ENCODE data around the gene PDZD4. TPM values are rescaled to one million over a fixed set of nuclear protein-coding genes. Genes with fewer than 3 reads are reported as not detected.

The PDZD4 gene
- total and polyA plus RNA-seq, 9 donors: 1.6 to 6.3 (median 3.8) TPM

DNA sequence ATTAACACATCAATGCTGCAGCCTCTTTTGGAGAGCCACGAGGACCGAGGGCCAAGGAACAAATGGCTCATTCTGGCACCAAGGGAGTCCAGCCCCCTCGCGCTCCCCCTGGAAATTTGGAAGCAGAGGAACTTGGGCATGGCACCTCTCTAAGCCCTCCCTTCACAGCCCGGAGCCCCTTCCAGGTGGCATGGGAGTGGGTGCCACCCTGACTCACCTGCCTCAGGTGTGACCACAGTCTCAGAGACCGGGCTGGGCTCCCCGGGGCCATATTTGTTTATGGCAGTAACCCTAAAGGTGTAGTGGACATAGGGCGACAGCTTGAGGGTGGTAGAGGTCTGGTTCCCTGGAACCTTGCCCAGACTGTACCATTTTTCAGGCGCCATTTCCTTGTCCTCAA lies 36.8 kb upstream of the PDZD4 start:
- 70% methylated on average over 6 of the region's 9 CpGs for WGBS (ENCODE audit: insufficient coverage)
- Histone ChIP-seq H3K27ac (ENCODE audit: low read length) (no peak overlapping the region), H3K4me3 (ENCODE audit: low read length) (no peak overlapping the region), H3K4me1 (ENCODE audit: control insufficient read depth, insufficient read depth, low read length) (no peaks in the 10 kb centered on the region), H3K27me3 (ENCODE audit: control insufficient read depth, insufficient read depth, low read length) (peaks cover 61% of the 10 kb centered on the region), H3K9me3 (replicated peaks; ENCODE audit: control insufficient read depth, low read depth, low read length) (no peaks in the 10 kb centered on the region), H3K36me3 (ENCODE audit: control insufficient read depth, insufficient read depth, low read length) (no peaks in the 10 kb centered on the region)
- no peak for DNase-seq

GRCh38 chrX:153866302-153867019 lies 36.1 kb upstream of the PDZD4 start:
- no peaks in the 10 kb centered on the region for H3K36me3 ChIP-seq (ENCODE audit: control insufficient read depth, insufficient read depth, low read length)
- H3K27ac ChIP-seq (ENCODE audit: low read length): no peak overlapping the region
- H3K4me1 ChIP-seq (ENCODE audit: control insufficient read depth, insufficient read depth, low read length): no peaks in the 10 kb centered on the region
- no peak overlapping the region for H3K4me3 ChIP-seq (ENCODE audit: low read length)
- H3K27me3 ChIP-seq (ENCODE audit: control insufficient read depth, insufficient read depth, low read length): peaks cover 62% of the 10 kb centered on the region
- no peaks in the 10 kb centered on the region for H3K9me3 ChIP-seq (replicated peaks; ENCODE audit: control insufficient read depth, low read depth, low read length)
- DNase-seq: no peak
- WGBS (ENCODE audit: insufficient coverage): 86% methylated on average over 18 of the region's 22 CpGs

DNA sequence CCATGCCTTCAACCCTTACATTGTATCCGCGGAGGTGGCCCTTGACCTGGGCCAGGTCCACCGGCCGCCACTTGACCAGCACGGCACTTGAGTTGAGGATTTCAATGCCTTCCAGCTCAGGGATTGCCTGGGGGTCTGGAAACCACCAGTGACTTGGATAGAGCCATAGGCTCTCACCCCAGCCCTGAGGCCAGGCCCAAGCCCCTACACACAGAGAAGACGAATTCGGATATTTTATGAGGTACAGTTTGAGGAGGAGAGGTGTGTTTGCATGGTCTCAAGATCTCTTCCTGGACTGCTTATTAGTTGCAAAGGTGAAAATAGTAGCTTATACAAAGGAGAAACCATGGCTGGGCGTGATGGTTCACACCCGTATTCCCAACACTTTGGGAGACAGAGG lies 35.3 kb upstream of the PDZD4 start:
- Histone ChIP-seq H3K36me3 (ENCODE audit: control insufficient read depth, insufficient read depth, low read length) (no peaks in the 10 kb centered on the region), H3K4me3 (ENCODE audit: low read length) (no peak overlapping the region), H3K27me3 (ENCODE audit: control insufficient read depth, insufficient read depth, low read length) (peaks cover 61% of the 10 kb centered on the region), H3K4me1 (ENCODE audit: control insufficient read depth, insufficient read depth, low read length) (no peaks in the 10 kb centered on the region), H3K9me3 (replicated peaks; ENCODE audit: control insufficient read depth, low read depth, low read length) (no peaks in the 10 kb centered on the region), H3K27ac (ENCODE audit: low read length) (no peak overlapping the region)
- 87% methylated on average over 7 of the region's 9 CpGs for WGBS (ENCODE audit: insufficient coverage)
- no peak for DNase-seq

- Histone ChIP-seq H3K36me3 (ENCODE audit: control insufficient read depth, insufficient read depth, low read length) (no peaks in the 10 kb centered on the region), H3K9me3 (replicated peaks; ENCODE audit: control insufficient read depth, low read depth, low read length) (no peaks in the 10 kb centered on the region), H3K4me1 (ENCODE audit: control insufficient read depth, insufficient read depth, low read length) (no peaks in the 10 kb centered on the region), H3K4me3 (ENCODE audit: low read length) (no peak overlapping the region), H3K27me3 (ENCODE audit: control insufficient read depth, insufficient read depth, low read length) (peaks cover 56% of the 10 kb centered on the region), H3K27ac (ENCODE audit: low read length) (no peak overlapping the region)
- 89% methylated on average over 7 of the region's 11 CpGs for WGBS (ENCODE audit: insufficient coverage)
- no peak for DNase-seq
Measured at GRCh38 chrX:153865321-153865580, 34.9 kb upstream of the PDZD4 start.

- Histone ChIP-seq H3K4me3 (ENCODE audit: low read length) (no peak overlapping the region), H3K36me3 (ENCODE audit: control insufficient read depth, insufficient read depth, low read length) (no peaks in the 10 kb centered on the region), H3K4me1 (ENCODE audit: control insufficient read depth, insufficient read depth, low read length) (no peaks in the 10 kb centered on the region), H3K9me3 (replicated peaks; ENCODE audit: control insufficient read depth, low read depth, low read length) (no peaks in the 10 kb centered on the region), H3K27ac (ENCODE audit: low read length) (no peak overlapping the region), H3K27me3 (ENCODE audit: control insufficient read depth, insufficient read depth, low read length) (peaks cover 59% of the 10 kb centered on the region)
- DNase-seq: no peak
- 81% methylated on average over 19 of the region's 30 CpGs for WGBS (ENCODE audit: insufficient coverage)
Measured at GRCh38 chrX:153864561-153865320, 34.4 kb upstream of the PDZD4 start.

- H3K4me3 ChIP-seq (ENCODE audit: low read length): no peak overlapping the region
- DNase-seq: no peak
- 75% methylated on average over 7 of the region's 10 CpGs for WGBS (ENCODE audit: insufficient coverage)
- no peaks in the 10 kb centered on the region for H3K9me3 ChIP-seq (replicated peaks; ENCODE audit: control insufficient read depth, low read depth, low read length)
- no peaks in the 10 kb centered on the region for H3K36me3 ChIP-seq (ENCODE audit: control insufficient read depth, insufficient read depth, low read length)
- H3K27me3 ChIP-seq (ENCODE audit: control insufficient read depth, insufficient read depth, low read length): peaks cover 62% of the 10 kb centered on the region
- no peaks in the 10 kb centered on the region for H3K4me1 ChIP-seq (ENCODE audit: control insufficient read depth, insufficient read depth, low read length)
- H3K27ac ChIP-seq (ENCODE audit: low read length): no peak overlapping the region
Measured at GRCh38 chrX:153864101-153864500, 33.8 kb upstream of the PDZD4 start.

DNA sequence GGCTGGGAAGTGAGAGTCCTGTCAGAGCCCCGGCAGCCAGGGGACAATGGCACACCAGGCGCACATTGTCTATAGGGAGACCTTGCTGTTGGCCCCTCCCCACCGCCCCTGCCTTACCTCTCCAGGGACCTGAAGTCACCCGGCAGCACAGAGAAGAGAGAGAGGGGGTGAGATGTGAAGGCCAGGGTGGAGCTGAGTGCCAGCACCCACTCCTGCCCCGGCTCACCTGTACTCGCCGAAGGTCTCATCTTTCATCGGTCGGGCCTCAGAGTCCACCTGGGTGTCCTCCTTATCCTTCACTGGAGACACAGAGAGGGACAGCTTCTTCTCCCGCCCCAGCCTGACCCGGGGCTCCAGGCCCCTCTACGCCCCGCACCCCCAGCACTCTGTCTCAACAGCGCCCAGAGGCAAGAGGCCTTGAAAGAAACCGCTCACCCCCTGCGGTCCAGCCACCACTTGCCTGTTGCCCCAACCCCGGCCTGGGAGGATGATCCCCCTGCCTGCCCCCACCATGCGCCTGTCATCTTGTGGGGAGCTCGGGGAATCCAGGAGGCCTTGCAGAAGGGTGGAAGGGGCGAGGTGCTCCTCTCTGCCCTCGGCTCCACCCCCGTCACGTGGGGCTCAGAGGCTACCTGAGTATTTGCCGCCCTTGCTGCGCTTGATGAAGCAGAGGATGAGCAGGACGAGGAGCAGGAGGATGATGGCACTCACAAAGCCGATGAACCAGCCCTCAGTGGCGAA lies 33.1 kb upstream of the PDZD4 start:
- Histone ChIP-seq H3K4me3 (ENCODE audit: low read length) (no peak overlapping the region), H3K27ac (ENCODE audit: low read length) (no peak overlapping the region), H3K27me3 (ENCODE audit: control insufficient read depth, insufficient read depth, low read length) (peaks cover 61% of the 10 kb centered on the region), H3K9me3 (replicated peaks; ENCODE audit: control insufficient read depth, low read depth, low read length) (no peaks in the 10 kb centered on the region), H3K36me3 (ENCODE audit: control insufficient read depth, insufficient read depth, low read length) (no peaks in the 10 kb centered on the region), H3K4me1 (ENCODE audit: control insufficient read depth, insufficient read depth, low read length) (no peaks in the 10 kb centered on the region)
- DNase-seq: no peak
- WGBS (ENCODE audit: insufficient coverage): 61% methylated on average over 18 of the region's 28 CpGs

GRCh38 chrX:153862369-153863250 lies 32.3 kb upstream of the PDZD4 start:
- Histone ChIP-seq H3K27me3 (ENCODE audit: control insufficient read depth, insufficient read depth, low read length) (peaks cover 67% of the 10 kb centered on the region), H3K36me3 (ENCODE audit: control insufficient read depth, insufficient read depth, low read length) (no peaks in the 10 kb centered on the region), H3K27ac (ENCODE audit: low read length) (no peak overlapping the region), H3K4me3 (ENCODE audit: low read length) (no peak overlapping the region), H3K9me3 (replicated peaks; ENCODE audit: control insufficient read depth, low read depth, low read length) (no peaks in the 10 kb centered on the region), H3K4me1 (ENCODE audit: control insufficient read depth, insufficient read depth, low read length) (no peaks in the 10 kb centered on the region)
- no peak for DNase-seq
- 61% methylated on average over 16 of the region's 22 CpGs for WGBS (ENCODE audit: insufficient coverage)

- H3K36me3 ChIP-seq (ENCODE audit: control insufficient read depth, insufficient read depth, low read length): no peaks in the 10 kb centered on the region
- 57% methylated on average over 18 of the region's 21 CpGs for WGBS (ENCODE audit: insufficient coverage)
- no peak overlapping the region for H3K4me3 ChIP-seq (ENCODE audit: low read length)
- H3K9me3 ChIP-seq (replicated peaks; ENCODE audit: control insufficient read depth, low read depth, low read length): no peaks in the 10 kb centered on the region
- peaks cover 62% of the 10 kb centered on the region for H3K27me3 ChIP-seq (ENCODE audit: control insufficient read depth, insufficient read depth, low read length)
- no peaks in the 10 kb centered on the region for H3K4me1 ChIP-seq (ENCODE audit: control insufficient read depth, insufficient read depth, low read length)
- no peak for DNase-seq
- no peak overlapping the region for H3K27ac ChIP-seq (ENCODE audit: low read length)
Measured at GRCh38 chrX:153861733-153862310, 31.5 kb upstream of the PDZD4 start.

All from muscle of leg (tissue), 11 donors.